A673 (cell line): Measurements from ENCODE around the gene GLDN.

ENCODE experiments used
- CTCF ChIP-seq: fragments of 300-800, 200-600 bp; sonication (generic); conservative IDR thresholded peaks from 2 replicates; pipeline ENCODE4 v1.5.1; 2017; ENCODE audit warnings: low read depth, mild to moderate bottlenecking, antibody characterized with exemption, low read length, moderate library complexity, mixed read lengths
- EZH2 ChIP-seq: fragments of 200-600 bp; sonication (generic); IDR thresholded peaks from 2 replicates; pipeline ENCODE4 v1.6.1; 2017; ENCODE audit warnings: borderline replicate concordance, low read depth, mild to moderate bottlenecking, mixed read lengths, antibody characterized with exemption, low read length; ENCODE audit not compliant: poor library complexity, severe bottlenecking

- no peak for TF ChIP-seq CTCF
- TF ChIP-seq EZH2: no peak
Measured at GRCh38 chr15:51386960-51387698, 45.7 kb downstream of the GLDN start.
